Testis (tissue), 3 donors: ENCODE results near the gene GRID1. TPM values are rescaled to one million over a fixed set of nuclear protein-coding genes. Genes with fewer than 3 reads are reported as not detected.

ENCODE experiments used
- DNase-seq: peaks from one replicate; pipeline ENCODE4 v3.0.0-alpha.2; 2019
- H3K27ac ChIP-seq, 2 donors: fragments of 200-600 bp; sonication (generic); one replicate each; pipeline ENCODE4 v1.5.1; 2019
- H3K27me3 ChIP-seq: fragments of 200-600 bp; sonication (generic); one replicate; pipeline ENCODE4 v1.5.1; 2019
- H3K36me3 ChIP-seq: fragments of 200-600 bp; sonication (generic); one replicate; pipeline ENCODE4 v1.5.1; 2017; ENCODE audit warnings: low read depth; ENCODE audit errors: missing control alignments
- H3K4me1 ChIP-seq: fragments of 200-600 bp; sonication (generic); one replicate; pipeline ENCODE4 v1.5.1; 2019
- H3K4me3 ChIP-seq, 2 donors: fragments of 200-600 bp; sonication (generic); one replicate each; pipeline ENCODE4 v1.5.1; 2017 to 2019
- H3K9me3 ChIP-seq: fragments of 200-600 bp; sonication (generic); one replicate; pipeline ENCODE4 v1.5.1; 2017
- POLR2A ChIP-seq: fragments of 450-650 bp; IDR thresholded peaks from one replicate; pipeline ENCODE4 v1.6.1; 2017; ENCODE audit warnings: antibody characterized with exemption, mild to moderate bottlenecking, moderate library complexity
- WGBS, 2 donors: methylation state at CpG; one replicate each; pipeline ENCODE4 v1.1.5; 2018; 5-methylcytosine and 5-hydroxymethylcytosine counted together
- intact Hi-C: fragments of 100-400 bp; cut with DNase I; formaldehyde crosslinking; loops from one replicate; pipeline ENCODE4 v1.15.1; 2023; ENCODE audit warnings: low total_unique reads
- polyA plus RNA-seq: library from polyadenylated mRNA; stranded (reverse); fragments of 350-450 nt; fragmentation: Illumina TruSeq; extraction: RNeasy Lipid Tissue Mini Kit (QIAGEN cat#74804); gene quantifications from one replicate; pipeline ENCODE4 v1.2.3, GENCODE V29; 2014; ENCODE audit warnings: low read depth, low replicate concordance; ENCODE audit not compliant: insufficient read depth
- total RNA-seq, 2 donors: library from RNA; depleted of rRNA; stranded (reverse); fragments of >200 nt; gene quantifications; one replicate each; pipeline ENCODE4 v1.2.3, GENCODE V29; 2016
- TF ChIP-seq, protein P1 (sequence below), 3 experiments: fragments of 450-650 bp in 2 of 3; fragments of 200-600 bp in 1 of 3; sonication (generic) in 1 of 3; IDR thresholded peaks; one replicate each; pipeline ENCODE4 v1.5.1; 2016 to 2019; ENCODE audit warnings: antibody characterized with exemption in 3 of 3, mild to moderate bottlenecking in 2 of 3, moderate library complexity in 1 of 3

The GRID1 gene
- total and polyA plus RNA-seq, 3 donors from 2014 or later = 7.4 to 16.7 (median 8.1) TPM

DNA sequence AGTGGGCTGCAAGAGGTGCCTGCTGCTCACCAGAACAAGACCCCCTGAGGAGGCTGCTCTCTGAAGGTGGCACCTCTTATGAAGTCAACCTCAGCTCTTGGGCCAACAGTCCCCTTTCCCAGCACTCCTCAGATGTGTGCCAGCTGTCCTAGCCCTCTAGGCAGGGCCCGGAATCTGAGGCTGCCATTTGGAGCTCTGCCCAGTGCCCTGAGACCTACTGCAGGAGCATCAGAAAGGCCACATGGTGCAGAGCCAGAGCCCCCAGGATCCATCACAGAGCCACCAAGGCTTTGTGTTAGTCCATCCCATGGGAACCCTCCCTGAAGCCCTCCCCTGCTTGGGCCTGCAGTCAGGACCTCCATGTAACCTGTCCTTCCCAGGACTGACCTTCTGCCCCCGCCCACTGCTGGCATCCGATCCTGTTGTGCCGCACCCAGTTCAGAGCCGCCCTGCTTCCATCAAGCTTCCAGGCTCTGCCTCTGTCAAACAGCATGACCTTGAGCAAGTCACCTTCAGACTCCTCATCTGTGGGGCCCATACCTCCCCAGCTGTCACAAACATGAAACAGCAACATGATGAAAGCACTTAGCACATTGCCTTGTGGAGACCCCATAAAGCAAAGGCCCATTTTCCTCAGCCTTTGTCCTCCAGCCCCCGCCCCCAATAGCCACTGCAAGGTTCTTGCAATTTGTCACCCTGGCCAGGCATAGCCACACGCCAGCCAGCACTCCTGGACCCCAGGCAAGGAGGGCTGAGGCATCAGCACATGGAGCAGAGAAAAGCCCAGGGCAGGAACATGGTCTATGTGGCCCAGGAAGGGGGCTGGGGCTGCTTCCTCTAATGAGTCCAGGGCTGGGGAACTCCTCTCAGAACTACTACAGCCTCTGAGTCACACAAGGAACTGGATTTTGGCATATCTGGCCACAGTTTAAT lies 51.7 kb downstream of the GRID1 start:
- Histone ChIP-seq H3K4me3 (no peak overlapping the region), H3K9me3 (no peaks in the 10 kb centered on the region), H3K36me3 (no peaks in the 10 kb centered on the region), H3K27ac (no peak overlapping the region), H3K4me1 (no peaks in the 10 kb centered on the region), H3K27me3 (no peaks in the 10 kb centered on the region)
- 72 to 87% methylated on average over 6 to 7 of the region's 7 CpGs for WGBS, 2 donors
- intact Hi-C loops = no loop called here
- TF ChIP-seq POLR2A = no peak
- no peak for DNase-seq

DNA sequence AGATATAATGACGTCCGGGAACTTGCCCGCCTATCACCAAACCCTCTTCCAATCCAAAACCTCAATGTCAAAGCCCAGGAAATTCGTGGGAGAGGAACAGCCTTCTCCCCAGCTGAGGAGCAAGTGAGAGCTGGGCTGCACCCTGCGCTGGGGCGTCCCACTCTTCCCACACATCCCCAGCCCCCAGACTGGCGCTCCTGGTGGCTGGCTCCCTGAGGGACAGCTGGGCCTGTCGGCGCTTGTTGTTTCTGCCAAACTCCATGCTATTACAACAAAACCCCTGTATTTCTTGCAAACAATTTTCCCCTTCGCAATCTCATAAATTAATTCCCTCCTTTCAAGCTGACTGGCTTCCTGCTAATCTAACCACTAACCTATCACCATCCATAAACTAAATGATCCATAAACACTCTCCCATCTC lies 53.0 kb downstream of the GRID1 start:
- intact Hi-C loops = no loop called here
- H3K27ac ChIP-seq = no peak overlapping the region
- H3K4me3 ChIP-seq = no peak overlapping the region
- H3K4me1 ChIP-seq = no peaks in the 10 kb centered on the region
- H3K27me3 ChIP-seq = no peaks in the 10 kb centered on the region
- TF ChIP-seq, protein P1, sequence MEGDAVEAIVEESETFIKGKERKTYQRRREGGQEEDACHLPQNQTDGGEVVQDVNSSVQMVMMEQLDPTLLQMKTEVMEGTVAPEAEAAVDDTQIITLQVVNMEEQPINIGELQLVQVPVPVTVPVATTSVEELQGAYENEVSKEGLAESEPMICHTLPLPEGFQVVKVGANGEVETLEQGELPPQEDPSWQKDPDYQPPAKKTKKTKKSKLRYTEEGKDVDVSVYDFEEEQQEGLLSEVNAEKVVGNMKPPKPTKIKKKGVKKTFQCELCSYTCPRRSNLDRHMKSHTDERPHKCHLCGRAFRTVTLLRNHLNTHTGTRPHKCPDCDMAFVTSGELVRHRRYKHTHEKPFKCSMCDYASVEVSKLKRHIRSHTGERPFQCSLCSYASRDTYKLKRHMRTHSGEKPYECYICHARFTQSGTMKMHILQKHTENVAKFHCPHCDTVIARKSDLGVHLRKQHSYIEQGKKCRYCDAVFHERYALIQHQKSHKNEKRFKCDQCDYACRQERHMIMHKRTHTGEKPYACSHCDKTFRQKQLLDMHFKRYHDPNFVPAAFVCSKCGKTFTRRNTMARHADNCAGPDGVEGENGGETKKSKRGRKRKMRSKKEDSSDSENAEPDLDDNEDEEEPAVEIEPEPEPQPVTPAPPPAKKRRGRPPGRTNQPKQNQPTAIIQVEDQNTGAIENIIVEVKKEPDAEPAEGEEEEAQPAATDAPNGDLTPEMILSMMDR (IDR thresholded peaks at IDR 0.05) = no peak
- TF ChIP-seq POLR2A = no peak
- WGBS, 2 donors = 86 to 90% methylated on average over 9 to 10 of the region's 10 CpGs
- no peak for DNase-seq
- H3K9me3 ChIP-seq = no peaks in the 10 kb centered on the region
- no peaks in the 10 kb centered on the region for H3K36me3 ChIP-seq

DNA sequence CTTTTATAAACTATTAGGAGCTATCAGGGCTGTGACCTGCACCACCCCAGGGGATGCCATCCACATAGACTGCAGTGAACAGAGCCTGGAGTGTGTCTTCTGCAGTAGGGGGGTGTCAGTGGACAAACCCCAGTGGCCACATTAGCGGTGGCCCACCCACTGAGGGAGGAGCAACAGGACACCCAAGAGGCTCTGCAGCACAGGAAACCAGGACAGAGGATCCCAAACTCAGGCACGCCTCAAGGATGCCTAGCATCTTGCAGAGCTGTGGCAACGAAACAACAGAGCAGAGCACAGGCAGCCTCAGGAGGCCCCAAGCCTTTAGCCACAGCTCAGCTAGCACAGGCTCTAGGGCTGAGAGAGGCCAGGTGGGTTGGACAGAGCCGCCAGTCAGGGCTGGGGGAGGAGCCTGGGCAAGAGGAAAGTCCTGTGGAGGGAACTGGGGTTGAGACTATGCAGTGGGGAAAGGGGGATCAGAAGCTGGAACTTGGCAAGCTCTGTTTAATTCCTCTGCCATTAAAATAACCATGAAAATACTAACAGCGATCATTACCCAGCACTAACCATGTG lies 53.8 kb downstream of the GRID1 start:
- H3K27me3 ChIP-seq = no peaks in the 10 kb centered on the region
- intact Hi-C loops = no loop called here
- no peak overlapping the region for H3K27ac ChIP-seq
- no peak for TF ChIP-seq POLR2A
- TF ChIP-seq, protein P1 (IDR thresholded peaks at IDR 0.05) = no peak
- H3K4me1 ChIP-seq = no peaks in the 10 kb centered on the region
- 72 to 90% methylated on average over 3 to 5 of the region's 5 CpGs for WGBS, 2 donors
- H3K9me3 ChIP-seq = no peaks in the 10 kb centered on the region
- no peak for DNase-seq
- H3K4me3 ChIP-seq = no peak overlapping the region
- H3K36me3 ChIP-seq = no peaks in the 10 kb centered on the region

DNA sequence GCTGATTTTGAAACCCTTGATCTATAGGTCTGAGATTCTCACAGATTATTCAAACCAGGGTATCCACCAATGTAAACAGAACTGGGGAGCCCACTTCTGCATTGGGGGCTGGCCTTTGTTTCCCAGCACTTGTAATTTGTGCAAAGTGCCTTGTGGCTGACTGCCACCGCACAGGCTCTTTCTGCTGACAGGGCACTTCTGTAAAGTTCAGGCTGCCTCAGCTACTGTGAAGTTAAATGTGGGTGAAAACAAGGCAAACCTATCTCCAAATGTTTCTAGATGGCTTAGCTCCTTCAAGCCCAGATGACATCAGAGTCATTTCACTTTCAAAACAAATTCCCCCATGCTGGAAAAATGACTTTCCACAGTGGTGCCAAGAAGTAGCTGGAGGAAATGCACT lies 54.7 kb downstream of the GRID1 start:
- TF ChIP-seq POLR2A = no peak
- TF ChIP-seq, protein P1 (IDR thresholded peaks at IDR 0.05) = no peak
- Histone ChIP-seq H3K27ac (no peak overlapping the region), H3K27me3 (no peaks in the 10 kb centered on the region), H3K4me3 (no peak overlapping the region), H3K9me3 (no peaks in the 10 kb centered on the region), H3K4me1 (no peaks in the 10 kb centered on the region), H3K36me3 (no peaks in the 10 kb centered on the region)
- intact Hi-C loops = no loop called here
- no peak for DNase-seq
- 0 to 47% methylated on average over 1 of the region's 1 CpG for WGBS, 2 donors

DNA sequence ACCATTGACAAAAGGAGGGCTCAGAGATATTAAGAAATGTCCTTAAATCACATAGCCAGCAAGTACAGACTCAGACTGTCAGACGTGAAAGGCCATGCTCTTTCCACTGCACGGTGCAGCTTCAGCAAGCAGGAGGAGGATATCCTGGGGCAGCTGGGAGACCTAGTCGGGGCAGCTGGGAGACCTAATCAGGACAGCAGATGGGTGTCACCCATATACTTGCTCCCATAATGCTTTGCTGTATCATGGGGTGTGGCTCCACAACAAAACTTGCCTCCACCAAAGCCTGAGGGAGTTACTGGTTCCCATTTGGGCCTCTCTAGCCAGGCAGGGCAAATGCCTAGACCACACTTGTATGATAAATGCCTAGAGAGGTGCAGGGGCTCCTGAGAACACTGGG lies 55.4 kb downstream of the GRID1 start:
- DNase-seq = no peak
- Histone ChIP-seq H3K27me3 (no peaks in the 10 kb centered on the region), H3K27ac (no peak overlapping the region), H3K4me1 (no peaks in the 10 kb centered on the region), H3K4me3 (no peak overlapping the region), H3K9me3 (no peaks in the 10 kb centered on the region), H3K36me3 (no peaks in the 10 kb centered on the region)
- WGBS, 2 donors = 80 to 83% methylated on average over 3 of the region's 3 CpGs
- intact Hi-C loops = no loop called here
- TF ChIP-seq, protein P1 (IDR thresholded peaks at IDR 0.05) = no peak
- TF ChIP-seq POLR2A = no peak
